ENCODE data around the gene GAL3ST2.

- TF ChIP-seq CTCF (IDR thresholded peaks at IDR 0.05), result no peak
- no peak for TF ChIP-seq POLR2A (IDR thresholded peaks at IDR 0.05)
Observed at GRCh38 chr2:241793385-241793784, 16.8 kb downstream of the GAL3ST2 start.
